Measurements from ENCODE around the gene TDRD12. TPM values are rescaled to one million over a fixed set of nuclear protein-coding genes. Genes with fewer than 3 reads are reported as not detected.

The TDRD12 gene
- total and polyA plus RNA-seq, 2 of the 13 experiments (the other 11 are each of a cell fraction or from before 2014, with no cell fraction given): 0.03 to 0.40 TPM

DNA sequence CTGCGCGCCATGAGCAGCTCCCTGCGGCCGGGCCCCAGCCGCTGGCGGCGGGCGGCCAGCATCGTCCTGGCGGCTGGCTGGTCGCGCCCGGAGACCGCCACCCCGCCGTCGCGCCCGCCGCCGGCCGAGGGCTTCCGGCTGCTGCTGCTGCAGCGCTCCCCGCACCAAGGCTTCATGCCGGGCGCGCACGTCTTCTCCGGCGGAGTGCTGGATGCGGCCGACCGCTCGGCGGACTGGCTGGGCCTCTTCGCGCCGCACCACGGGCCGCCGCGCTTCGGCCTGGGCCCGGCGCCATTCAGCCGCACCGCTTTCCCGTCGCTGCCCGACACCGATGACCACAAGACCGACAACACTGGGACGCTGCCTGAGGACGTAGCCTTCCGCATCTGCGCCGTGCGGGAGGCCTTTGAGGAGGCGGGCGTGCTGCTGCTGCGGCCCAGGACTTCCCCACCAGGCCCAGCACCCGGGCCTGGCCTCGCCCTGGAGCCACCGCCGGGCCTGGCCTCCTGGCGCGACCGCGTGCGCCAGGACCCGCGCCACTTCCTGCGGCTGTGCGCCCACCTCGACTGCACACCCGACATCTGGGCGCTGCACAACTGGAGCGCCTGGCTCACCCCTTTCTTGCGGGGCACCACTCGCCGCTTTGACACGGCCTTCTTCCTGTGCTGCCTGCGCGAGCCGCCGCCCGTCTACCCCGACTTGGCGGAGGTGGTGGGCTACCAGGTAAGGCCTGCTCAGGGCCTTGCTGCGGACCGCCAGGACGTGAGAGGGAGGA is 27.4 kb upstream of the TDRD12 start (continued):
- peak; percentile 51; the same call in 1 of the 2 replicates for TF ChIP-seq BORCS8-MEF2B (CRISPR knock-in tag; IDR thresholded peaks at IDR 0.05)
- TF ChIP-seq, protein P1, sequence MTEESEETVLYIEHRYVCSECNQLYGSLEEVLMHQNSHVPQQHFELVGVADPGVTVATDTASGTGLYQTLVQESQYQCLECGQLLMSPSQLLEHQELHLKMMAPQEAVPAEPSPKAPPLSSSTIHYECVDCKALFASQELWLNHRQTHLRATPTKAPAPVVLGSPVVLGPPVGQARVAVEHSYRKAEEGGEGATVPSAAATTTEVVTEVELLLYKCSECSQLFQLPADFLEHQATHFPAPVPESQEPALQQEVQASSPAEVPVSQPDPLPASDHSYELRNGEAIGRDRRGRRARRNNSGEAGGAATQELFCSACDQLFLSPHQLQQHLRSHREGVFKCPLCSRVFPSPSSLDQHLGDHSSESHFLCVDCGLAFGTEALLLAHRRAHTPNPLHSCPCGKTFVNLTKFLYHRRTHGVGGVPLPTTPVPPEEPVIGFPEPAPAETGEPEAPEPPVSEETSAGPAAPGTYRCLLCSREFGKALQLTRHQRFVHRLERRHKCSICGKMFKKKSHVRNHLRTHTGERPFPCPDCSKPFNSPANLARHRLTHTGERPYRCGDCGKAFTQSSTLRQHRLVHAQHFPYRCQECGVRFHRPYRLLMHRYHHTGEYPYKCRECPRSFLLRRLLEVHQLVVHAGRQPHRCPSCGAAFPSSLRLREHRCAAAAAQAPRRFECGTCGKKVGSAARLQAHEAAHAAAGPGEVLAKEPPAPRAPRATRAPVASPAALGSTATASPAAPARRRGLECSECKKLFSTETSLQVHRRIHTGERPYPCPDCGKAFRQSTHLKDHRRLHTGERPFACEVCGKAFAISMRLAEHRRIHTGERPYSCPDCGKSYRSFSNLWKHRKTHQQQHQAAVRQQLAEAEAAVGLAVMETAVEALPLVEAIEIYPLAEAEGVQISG (CRISPR knock-in tag; IDR thresholded peaks at IDR 0.05): peak; percentile 5; the same call in 1 of the 2 replicates
- no peak for TF ChIP-seq ZSCAN30 (CRISPR knock-in tag; IDR thresholded peaks at IDR 0.05)
- 0 out of 2 replicates have a peak, but pooled peaks have one; percentile 14 for TF ChIP-seq NR2C2 (CRISPR knock-in tag; IDR thresholded peaks at IDR 0.05; ENCODE audit: borderline replicate concordance)
- no peak for TF ChIP-seq SYNCRIP (IDR thresholded peaks at IDR 0.05; ENCODE audit: insufficient read depth, low read depth, low read length)
- TF ChIP-seq, protein P2, sequence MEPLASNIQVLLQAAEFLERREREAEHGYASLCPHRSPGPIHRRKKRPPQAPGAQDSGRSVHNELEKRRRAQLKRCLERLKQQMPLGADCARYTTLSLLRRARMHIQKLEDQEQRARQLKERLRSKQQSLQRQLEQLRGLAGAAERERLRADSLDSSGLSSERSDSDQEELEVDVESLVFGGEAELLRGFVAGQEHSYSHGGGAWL (CRISPR knock-in tag; IDR thresholded peaks at IDR 0.05): no peak; the same call in 1 of the 2 replicates
- TF ChIP-seq, protein P3, sequence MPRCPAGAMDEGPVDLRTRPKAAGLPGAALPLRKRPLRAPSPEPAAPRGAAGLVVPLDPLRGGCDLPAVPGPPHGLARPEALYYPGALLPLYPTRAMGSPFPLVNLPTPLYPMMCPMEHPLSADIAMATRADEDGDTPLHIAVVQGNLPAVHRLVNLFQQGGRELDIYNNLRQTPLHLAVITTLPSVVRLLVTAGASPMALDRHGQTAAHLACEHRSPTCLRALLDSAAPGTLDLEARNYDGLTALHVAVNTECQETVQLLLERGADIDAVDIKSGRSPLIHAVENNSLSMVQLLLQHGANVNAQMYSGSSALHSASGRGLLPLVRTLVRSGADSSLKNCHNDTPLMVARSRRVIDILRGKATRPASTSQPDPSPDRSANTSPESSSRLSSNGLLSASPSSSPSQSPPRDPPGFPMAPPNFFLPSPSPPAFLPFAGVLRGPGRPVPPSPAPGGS (CRISPR knock-in tag; IDR thresholded peaks at IDR 0.05): peak; percentile 68; the same call in 1 of the 2 replicates
- TF ChIP-seq, protein P4, sequence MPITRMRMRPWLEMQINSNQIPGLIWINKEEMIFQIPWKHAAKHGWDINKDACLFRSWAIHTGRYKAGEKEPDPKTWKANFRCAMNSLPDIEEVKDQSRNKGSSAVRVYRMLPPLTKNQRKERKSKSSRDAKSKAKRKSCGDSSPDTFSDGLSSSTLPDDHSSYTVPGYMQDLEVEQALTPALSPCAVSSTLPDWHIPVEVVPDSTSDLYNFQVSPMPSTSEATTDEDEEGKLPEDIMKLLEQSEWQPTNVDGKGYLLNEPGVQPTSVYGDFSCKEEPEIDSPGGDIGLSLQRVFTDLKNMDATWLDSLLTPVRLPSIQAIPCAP (CRISPR knock-in tag; IDR thresholded peaks at IDR 0.05; ENCODE audit: low read depth): no peak
- TF ChIP-seq, protein P5, sequence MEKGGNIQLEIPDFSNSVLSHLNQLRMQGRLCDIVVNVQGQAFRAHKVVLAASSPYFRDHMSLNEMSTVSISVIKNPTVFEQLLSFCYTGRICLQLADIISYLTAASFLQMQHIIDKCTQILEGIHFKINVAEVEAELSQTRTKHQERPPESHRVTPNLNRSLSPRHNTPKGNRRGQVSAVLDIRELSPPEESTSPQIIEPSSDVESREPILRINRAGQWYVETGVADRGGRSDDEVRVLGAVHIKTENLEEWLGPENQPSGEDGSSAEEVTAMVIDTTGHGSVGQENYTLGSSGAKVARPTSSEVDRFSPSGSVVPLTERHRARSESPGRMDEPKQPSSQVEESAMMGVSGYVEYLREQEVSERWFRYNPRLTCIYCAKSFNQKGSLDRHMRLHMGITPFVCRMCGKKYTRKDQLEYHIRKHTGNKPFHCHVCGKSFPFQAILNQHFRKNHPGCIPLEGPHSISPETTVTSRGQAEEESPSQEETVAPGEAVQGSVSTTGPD (CRISPR knock-in tag; IDR thresholded peaks at IDR 0.05): no peak
- 0 out of 2 replicates have a peak, but pooled peaks have one; percentile 54 for TF ChIP-seq ZNF562 (CRISPR knock-in tag; IDR thresholded peaks at IDR 0.05; ENCODE audit: borderline replicate concordance)
- TF ChIP-seq MYC (CRISPR knock-in tag; IDR thresholded peaks at IDR 0.05; ENCODE audit: borderline replicate concordance): 0 out of 2 replicates have a peak, but pooled peaks have one; percentile 0
- TF ChIP-seq, protein P6, sequence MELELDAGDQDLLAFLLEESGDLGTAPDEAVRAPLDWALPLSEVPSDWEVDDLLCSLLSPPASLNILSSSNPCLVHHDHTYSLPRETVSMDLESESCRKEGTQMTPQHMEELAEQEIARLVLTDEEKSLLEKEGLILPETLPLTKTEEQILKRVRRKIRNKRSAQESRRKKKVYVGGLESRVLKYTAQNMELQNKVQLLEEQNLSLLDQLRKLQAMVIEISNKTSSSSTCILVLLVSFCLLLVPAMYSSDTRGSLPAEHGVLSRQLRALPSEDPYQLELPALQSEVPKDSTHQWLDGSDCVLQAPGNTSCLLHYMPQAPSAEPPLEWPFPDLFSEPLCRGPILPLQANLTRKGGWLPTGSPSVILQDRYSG (CRISPR knock-in tag; IDR thresholded peaks at IDR 0.05): peak; percentile 24; the same call in 1 of the 2 replicates
- TF ChIP-seq ZNF766 (CRISPR knock-in tag; IDR thresholded peaks at IDR 0.05; ENCODE audit: borderline replicate concordance): no peak
- no peak for TF ChIP-seq SP1 (IDR thresholded peaks at IDR 0.05)
- TF ChIP-seq SP1 (CRISPR knock-in tag; IDR thresholded peaks at IDR 0.05): no peak
- TF ChIP-seq ZNF720 (CRISPR knock-in tag; IDR thresholded peaks at IDR 0.05): no peak

Measured in HepG2 (cell line).